DMS114 treated with DMSO at 0.1 percent for 48 hours (cell line): Measurements from ENCODE around the gene MGMT.

Source experiments
- DNase-seq: peaks from one replicate; lab custom pipeline; 2025; ENCODE audit not compliant: unreplicated experiment; lab: John Stamatoyannopoulos, UW

MGMT gene

DNA sequence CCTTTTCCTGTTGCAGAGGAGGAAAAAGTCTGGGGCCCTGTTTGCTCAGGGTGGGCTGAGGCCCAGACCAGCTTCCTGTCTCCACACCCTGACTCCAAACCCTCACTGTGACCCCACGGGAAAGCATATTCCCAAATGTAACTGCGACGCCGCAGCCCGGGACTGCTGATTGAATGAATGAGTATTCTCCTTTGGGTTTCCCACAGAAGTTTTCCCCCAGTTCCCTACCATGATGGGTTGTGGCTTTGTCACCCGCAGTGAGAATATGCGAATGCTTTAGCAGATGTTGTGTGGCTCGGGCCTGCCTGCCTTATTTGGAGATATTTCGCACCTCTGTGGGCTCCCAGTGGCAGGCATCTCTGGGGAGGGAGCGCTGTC lies 50.6 kb downstream of the MGMT start:
- DNase-seq: no peak

DNA sequence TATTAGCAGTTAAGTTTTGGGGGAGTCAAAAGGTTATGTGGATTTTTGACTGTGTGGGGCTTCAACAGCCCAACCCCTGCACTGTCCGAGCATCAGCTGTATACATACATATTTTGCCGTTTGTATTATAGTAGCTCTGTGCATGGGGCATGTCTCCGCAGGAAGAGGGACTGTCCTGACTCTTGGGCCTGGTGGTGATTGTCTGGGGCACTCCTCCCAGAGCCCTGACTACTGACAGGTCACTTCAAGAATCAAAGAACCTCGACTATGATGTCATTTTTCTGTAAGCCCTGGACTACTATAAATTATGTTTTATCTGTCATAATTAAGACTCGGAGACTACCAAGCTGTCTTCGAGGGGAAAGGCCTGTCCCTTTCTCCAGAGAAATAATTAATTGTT lies 51.8 kb downstream of the MGMT start:
- DNase-seq: no peak

- DNase-seq: no peak
Measured at GRCh38 chr10:129520440-129521080, 53.5 kb downstream of the MGMT start.

DNA sequence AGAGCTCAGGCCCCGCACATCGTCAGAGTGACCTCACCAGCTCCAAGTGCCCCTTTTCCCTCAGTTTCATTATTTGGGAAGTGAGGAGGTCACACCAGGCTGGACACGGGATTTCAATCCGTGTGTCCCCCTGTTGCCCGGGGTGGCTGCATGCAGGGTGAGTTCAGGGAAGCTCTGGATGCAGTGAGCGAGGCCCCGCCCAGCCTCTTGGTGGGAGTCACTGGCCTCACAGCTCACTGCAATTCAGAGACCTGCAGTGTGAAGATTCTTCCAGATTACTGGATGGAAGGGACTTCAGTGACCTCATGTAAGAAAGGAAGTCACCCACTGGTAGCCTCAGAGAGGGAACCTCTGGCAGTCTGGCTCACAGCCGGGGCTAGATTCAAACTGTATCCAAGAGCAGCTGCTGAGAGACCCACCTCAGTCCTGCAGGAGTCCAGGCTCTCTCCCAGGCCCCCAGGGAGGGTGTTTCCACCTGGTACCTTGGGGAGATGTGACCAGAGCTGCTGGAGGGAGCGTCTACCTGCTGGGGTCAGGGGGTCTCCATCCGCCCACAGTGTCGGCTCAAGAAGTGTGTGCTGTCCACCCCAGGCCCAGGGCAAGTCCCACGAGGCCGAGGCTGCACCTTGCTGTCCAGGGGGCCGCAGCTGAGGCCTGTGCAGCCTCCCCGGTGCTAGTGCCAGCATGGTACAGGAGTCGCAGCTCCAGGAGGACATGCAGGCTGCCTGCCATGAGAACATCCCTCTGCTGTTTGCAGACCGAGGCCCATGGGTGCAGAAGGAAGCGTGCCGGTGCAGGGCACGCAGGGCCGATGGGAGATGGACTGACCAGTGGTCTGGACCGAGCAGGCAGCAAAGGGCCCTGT lies 54.4 kb downstream of the MGMT start:
- DNase-seq: no peak

GRCh38 chr10:129522041-129522585 lies 55.1 kb downstream of the MGMT start:
- DNase-seq: no peak

GRCh38 chr10:129523031-129523722 lies 56.1 kb downstream of the MGMT start:
- DNase-seq: no peak

- no peak for DNase-seq
Measured at GRCh38 chr10:129523723-129524316, 56.8 kb downstream of the MGMT start.

DNA sequence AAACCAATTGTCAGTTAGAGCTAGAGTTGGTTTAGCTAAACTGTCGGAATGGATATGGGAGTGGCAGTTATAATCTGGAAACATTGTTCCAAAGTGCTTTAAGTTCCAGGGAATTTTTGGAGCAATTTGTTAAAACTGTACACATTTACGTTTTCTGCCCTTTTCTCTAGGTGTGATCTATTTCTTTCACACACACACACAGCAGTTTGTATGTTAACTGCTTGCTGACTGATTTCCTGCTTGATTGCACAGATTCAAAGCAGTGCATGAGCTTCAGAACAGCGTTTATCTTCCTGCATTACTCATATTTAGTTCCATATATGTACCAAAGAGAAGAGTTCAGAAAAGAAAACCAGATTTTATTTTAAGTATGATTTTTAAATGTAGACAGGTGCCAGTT lies 57.9 kb downstream of the MGMT start:
- no peak for DNase-seq

DNA sequence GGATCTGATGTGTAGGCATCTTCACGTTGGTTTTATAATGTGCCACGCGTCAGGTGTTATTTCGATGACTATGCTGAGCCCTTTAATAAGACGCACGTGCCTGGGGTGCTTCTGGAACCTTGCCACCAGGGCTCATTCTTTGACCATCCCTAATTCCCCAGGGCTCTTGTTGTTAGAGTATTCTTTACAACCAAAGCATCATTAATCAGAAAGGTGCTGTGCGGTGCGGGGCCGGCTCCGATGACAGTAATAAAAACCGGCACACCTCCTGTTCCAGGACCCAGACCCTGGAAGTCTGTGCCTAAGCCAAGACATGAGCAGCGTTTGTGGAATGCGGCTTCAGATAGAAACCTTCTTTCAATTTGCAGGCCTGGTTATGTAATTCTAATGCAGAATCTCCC lies 58.4 kb downstream of the MGMT start:
- DNase-seq: no peak

GRCh38 chr10:129526943-129527342 lies 59.9 kb downstream of the MGMT start:
- no peak for DNase-seq

DNA sequence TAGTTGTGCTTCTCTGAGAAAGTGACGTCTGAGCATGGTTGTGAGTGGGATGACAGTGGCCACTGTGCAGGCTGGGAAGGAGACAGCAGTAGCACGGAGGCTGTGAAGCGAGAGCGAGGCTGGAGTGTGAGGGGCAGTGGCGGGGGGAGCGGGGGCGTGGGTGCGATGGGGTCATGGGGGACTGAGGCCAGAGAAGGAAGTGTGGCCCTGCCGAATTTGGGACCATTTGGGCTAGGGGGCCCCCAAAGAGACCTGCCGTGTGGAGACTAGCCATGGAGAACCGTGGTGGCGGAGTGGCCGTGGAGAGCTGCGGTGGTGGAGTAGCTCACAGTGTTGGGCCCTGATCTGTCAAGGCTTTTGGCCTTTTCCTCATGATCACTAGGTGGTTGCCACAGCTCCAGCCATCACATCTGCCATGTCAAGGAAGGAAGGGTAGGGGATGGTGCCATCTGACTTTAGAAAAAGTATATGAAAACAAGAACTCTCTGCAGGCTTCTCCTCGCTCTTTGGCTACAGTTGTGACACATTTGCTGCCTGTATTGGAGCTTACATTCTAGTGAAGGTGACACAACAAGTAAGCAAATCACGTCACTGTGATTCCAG lies 61.4 kb downstream of the MGMT start:
- DNase-seq: no peak

- DNase-seq: no peak
Measured at GRCh38 chr10:129530581-129530980, 63.5 kb downstream of the MGMT start.

GRCh38 chr10:129531195-129531968 lies 64.3 kb downstream of the MGMT start:
- DNase-seq: no peak

DNA sequence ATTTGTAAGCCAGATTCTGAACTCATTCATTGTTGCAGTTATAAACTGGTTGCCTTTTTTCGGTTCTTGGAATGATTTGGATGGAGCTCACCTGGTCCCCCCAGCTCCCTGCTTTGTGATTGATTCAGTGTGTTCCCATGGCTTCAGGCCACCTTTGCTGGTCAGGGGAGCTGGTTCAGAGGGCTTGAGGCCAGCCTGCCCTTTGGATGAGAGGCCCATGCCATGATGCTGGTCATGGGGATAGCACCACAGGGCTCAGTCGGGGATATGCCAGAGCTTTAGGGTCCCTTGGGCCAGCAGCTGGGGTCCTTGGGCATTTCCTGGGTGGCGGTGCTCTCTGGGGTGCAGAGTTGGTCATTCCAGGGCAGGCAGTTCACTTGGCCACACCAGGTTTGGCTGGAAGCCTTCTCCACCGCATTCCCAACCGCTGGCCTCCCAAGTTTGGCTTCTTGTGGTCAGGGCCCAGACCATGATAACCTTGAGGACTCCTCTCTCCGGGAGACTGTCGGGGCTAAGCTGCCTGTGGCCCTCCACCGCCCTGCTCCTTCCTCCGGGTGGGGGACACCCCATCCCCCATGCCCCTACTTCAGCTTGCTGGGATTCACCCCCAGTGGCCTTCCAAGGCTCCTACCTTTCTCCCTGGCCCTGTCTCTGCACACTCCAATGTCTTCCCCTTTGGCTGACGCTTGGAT lies 65.1 kb downstream of the MGMT start:
- DNase-seq: no peak

GRCh38 chr10:129532838-129533237 lies 65.8 kb downstream of the MGMT start:
- DNase-seq: no peak

DNA sequence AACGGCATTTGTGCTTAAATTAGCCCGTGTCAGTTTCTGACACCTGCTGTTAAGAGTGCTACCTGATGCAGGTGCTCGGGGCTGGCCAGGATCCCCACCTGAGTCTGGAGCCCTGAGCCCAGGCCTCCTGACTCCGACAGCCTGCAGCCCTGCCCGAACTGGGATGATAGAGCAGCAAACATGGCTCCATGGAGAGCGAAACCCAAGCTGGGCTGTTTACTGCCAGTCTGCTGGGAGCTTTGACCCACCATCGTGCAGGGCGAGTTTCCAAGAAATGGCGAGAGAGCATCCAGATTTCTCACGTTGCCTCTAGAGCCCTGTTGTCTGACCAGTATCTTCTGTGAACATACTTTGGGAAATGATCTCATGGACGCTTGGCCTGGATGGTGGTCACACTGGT lies 66.2 kb downstream of the MGMT start:
- DNase-seq: no peak

DNA sequence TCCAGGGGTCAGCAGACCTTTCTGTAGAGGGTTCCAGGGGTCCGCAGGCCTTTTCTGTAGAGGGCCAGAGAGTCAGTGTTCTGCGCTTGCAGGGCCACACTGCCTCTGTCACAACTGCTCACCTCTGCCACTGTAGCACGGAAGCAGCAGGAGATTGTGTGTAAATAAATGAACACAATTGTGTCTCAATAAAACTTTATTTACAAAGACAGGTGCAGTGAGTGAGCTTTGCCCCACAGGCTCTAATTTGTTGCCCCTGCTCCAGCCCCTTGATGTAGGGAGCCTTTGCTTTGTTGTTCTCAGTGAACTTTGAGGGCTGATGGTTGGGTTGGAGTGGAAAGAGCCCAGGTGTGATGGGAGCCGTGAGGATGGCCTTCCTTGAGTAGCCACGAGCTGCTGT lies 67.8 kb downstream of the MGMT start:
- DNase-seq: no peak

GRCh38 chr10:129536336-129536735 lies 69.3 kb downstream of the MGMT start:
- DNase-seq: no peak

- no peak for DNase-seq
Measured at GRCh38 chr10:129537151-129537550, 70.1 kb downstream of the MGMT start.

DNA sequence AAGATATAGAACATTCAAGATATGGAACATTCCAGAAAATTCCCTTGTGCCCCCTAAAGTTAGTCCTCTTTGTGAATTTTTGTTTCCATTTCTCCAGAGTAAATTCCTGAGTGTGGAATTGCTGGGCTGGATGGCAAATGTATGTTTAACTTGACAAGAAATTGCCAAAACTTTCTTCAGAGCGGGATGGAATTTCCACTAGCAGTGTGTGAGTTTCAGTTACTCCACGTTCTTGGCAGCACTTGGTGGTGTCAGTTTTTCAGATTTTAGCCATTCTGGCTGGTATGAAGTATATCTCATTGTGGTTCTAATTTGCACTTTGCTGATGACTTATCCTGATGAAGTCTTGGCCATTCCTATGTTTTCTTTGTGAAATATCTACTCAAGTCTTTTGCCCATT lies 71.2 kb downstream of the MGMT start:
- DNase-seq: no peak
